ENCODE measurements around the gene ZNF134. TPM values are rescaled to one million over a fixed set of nuclear protein-coding genes. Genes with fewer than 3 reads are reported as not detected.

The ZNF134 gene
- total RNA-seq, 2 donors from 2014 or later, result 30.8 to 37.5 TPM

- Mint-ChIP-seq H3K27ac (no peak overlapping the region), H3K9me3 (no peaks in the 10 kb centered on the region), H3K36me3 (ENCODE audit: low read depth) (no peaks in the 10 kb centered on the region), H3K27me3 (ENCODE audit: insufficient read depth) (peaks cover 31% of the 10 kb centered on the region), H3K4me1 (no peaks in the 10 kb centered on the region), H3K4me3 (peak overlapping the region; percentile 63)
- WGBS, 2 experiments (ENCODE audit: insufficient coverage in 1 of 2, insufficient read length in 1 of 2), result 4 to 10% methylated on average over 23 to 64 of the region's 64 CpGs
- DNase-seq, result peak; percentile 84
- Histone ChIP-seq H3K9ac (ENCODE audit: extremely low read depth, low read length, poor library complexity, severe bottlenecking) (peak overlapping the region; percentile 15), H3K27me3 (ENCODE audit: control insufficient read depth, insufficient read depth, low read length, poor library complexity, severe bottlenecking) (peaks cover 41% of the 10 kb centered on the region), H3K9me3 (ENCODE audit: control insufficient read depth, low read length) (no peaks in the 10 kb centered on the region), H3K4me1 (ENCODE audit: control insufficient read depth, insufficient read depth, low read length) (no peaks in the 10 kb centered on the region), H3K4me3 (ENCODE audit: low read length) (peak overlapping the region; percentile 81), H3K36me3 (ENCODE audit: control insufficient read depth, insufficient read depth, low read length) (no peaks in the 10 kb centered on the region), H3K27ac (ENCODE audit: low read depth, low read length) (peak overlapping the region; percentile 47)
- no peak for TF ChIP-seq CTCF (conservative IDR thresholded peaks at IDR 0.05)
These were observed 50.5 kb downstream of the ZNF134 start for GRCh38 chr19:57664269-57665127.

- no peaks in the 10 kb centered on the region for H3K4me1 ChIP-seq (ENCODE audit: control insufficient read depth, insufficient read depth, low read length)
- 93 to 100% methylated on average over 2 to 9 of the region's 9 CpGs for WGBS, 2 experiments (ENCODE audit: insufficient coverage in 1 of 2, insufficient read length in 1 of 2)
- H3K27me3 ChIP-seq (ENCODE audit: control insufficient read depth, insufficient read depth, low read length, poor library complexity, severe bottlenecking), result peaks cover 35% of the 10 kb centered on the region
- H3K27me3 Mint-ChIP-seq (ENCODE audit: insufficient read depth), result peaks cover 23% of the 10 kb centered on the region
- H3K27ac ChIP-seq (ENCODE audit: low read depth, low read length), result no peak overlapping the region
- peak overlapping the region; percentile 63 for H3K4me3 Mint-ChIP-seq
- H3K36me3 Mint-ChIP-seq (ENCODE audit: low read depth), result no peaks in the 10 kb centered on the region
- no peaks in the 10 kb centered on the region for H3K9me3 ChIP-seq (ENCODE audit: control insufficient read depth, low read length)
- H3K27ac Mint-ChIP-seq, result no peak overlapping the region
- H3K9me3 Mint-ChIP-seq, result no peaks in the 10 kb centered on the region
- no peaks in the 10 kb centered on the region for H3K4me1 Mint-ChIP-seq
- no peak for TF ChIP-seq CTCF (conservative IDR thresholded peaks at IDR 0.05)
- H3K36me3 ChIP-seq (ENCODE audit: control insufficient read depth, insufficient read depth, low read length), result no peaks in the 10 kb centered on the region
- no peak for DNase-seq
- H3K9ac ChIP-seq (ENCODE audit: extremely low read depth, low read length, poor library complexity, severe bottlenecking), result no peak overlapping the region
- H3K4me3 ChIP-seq (ENCODE audit: low read length), result no peak overlapping the region
These were observed 51.3 kb downstream of the ZNF134 start for GRCh38 chr19:57665261-57665806.

- no peak overlapping the region for H3K27ac Mint-ChIP-seq
- Histone ChIP-seq H3K36me3 (ENCODE audit: control insufficient read depth, insufficient read depth, low read length) (no peaks in the 10 kb centered on the region), H3K9ac (ENCODE audit: extremely low read depth, low read length, poor library complexity, severe bottlenecking) (no peak overlapping the region), H3K27ac (ENCODE audit: low read depth, low read length) (no peak overlapping the region), H3K4me3 (ENCODE audit: low read length) (no peak overlapping the region), H3K4me1 (ENCODE audit: control insufficient read depth, insufficient read depth, low read length) (no peaks in the 10 kb centered on the region), H3K27me3 (ENCODE audit: control insufficient read depth, insufficient read depth, low read length, poor library complexity, severe bottlenecking) (peaks cover 23% of the 10 kb centered on the region), H3K9me3 (ENCODE audit: control insufficient read depth, low read length) (no peaks in the 10 kb centered on the region)
- 57 to 78% methylated on average over 1 of the region's 1 CpG for WGBS, 2 experiments (ENCODE audit: insufficient coverage in 1 of 2, insufficient read length in 1 of 2)
- H3K27me3 Mint-ChIP-seq (ENCODE audit: insufficient read depth), result peaks cover 28% of the 10 kb centered on the region
- no peaks in the 10 kb centered on the region for H3K9me3 Mint-ChIP-seq
- TF ChIP-seq CTCF (conservative IDR thresholded peaks at IDR 0.05), result no peak
- no peaks in the 10 kb centered on the region for H3K36me3 Mint-ChIP-seq (ENCODE audit: low read depth)
- H3K4me1 Mint-ChIP-seq, result no peaks in the 10 kb centered on the region
- H3K4me3 Mint-ChIP-seq, result no peak overlapping the region
- no peak for DNase-seq
These were observed 53.2 kb downstream of the ZNF134 start for GRCh38 chr19:57667228-57667627.
